Activated T-cell treated with anti-CD3 and anti-CD28 coated beads, Interleukin-2, amount 50 U/mL, for 72 hours (primary cell): Measurements from ENCODE around the gene LUZP4. TPM values are rescaled to one million over a fixed set of nuclear protein-coding genes. Genes with fewer than 3 reads are reported as not detected.
"Not testable (repeated sequence)": the region's sequence is repeated elsewhere in the genome, so short reads cannot be mapped to it uniquely, and the experiment has no call there.

Experiments used
- ATAC-seq, 2 donors: fragments of 150-1000 bp; cut with Tn5 transposase; replicated peaks in 1 of 2; 2 replicates each; pipeline ENCODE4 v1.10.0; 2021; ENCODE audit warnings: moderate library complexity in 2 of 2, mild to moderate bottlenecking in 1 of 2
- DNase-seq, 2 donors: peaks; one replicate each; pipeline ENCODE4 v3.0.0; 2021 to 2022; ENCODE audit warnings: mixed read lengths in 1 of 2
- H3K27ac Mint-ChIP-seq: one replicate; pipeline ENCODE4 v1.8.0; 2022; ENCODE audit warnings: mild to moderate bottlenecking, moderate library complexity, mixed read lengths
- H3K27me3 Mint-ChIP-seq: one replicate; pipeline ENCODE4 v1.8.0; 2022; ENCODE audit warnings: low read depth, mixed read lengths
- H3K36me3 Mint-ChIP-seq, 2 donors: one replicate each; pipeline ENCODE4 v1.8.0; 2022; ENCODE audit warnings: mixed read lengths in 2 of 2, mild to moderate bottlenecking in 1 of 2; ENCODE audit not compliant: insufficient read depth in 2 of 2
- H3K4me1 Mint-ChIP-seq: one replicate; pipeline ENCODE4 v1.8.0; 2022; ENCODE audit warnings: low read depth, mixed read lengths
- H3K4me3 Mint-ChIP-seq, 2 donors: one replicate each; pipeline ENCODE4 v1.8.0; 2022; ENCODE audit warnings: mild to moderate bottlenecking in 2 of 2, mixed read lengths in 2 of 2, moderate library complexity in 2 of 2
- H3K9me3 Mint-ChIP-seq, 2 donors: one replicate each; pipeline ENCODE4 v1.8.0; 2022; ENCODE audit warnings: mixed read lengths in 2 of 2
- total RNA-seq, 2 donors: library from RNA; stranded (reverse); gene quantifications; one replicate each; pipeline ENCODE4 v1.2.3, GENCODE V29; 2022

The LUZP4 gene
- total RNA-seq, 2 donors from 2014 or later: not detected

DNA sequence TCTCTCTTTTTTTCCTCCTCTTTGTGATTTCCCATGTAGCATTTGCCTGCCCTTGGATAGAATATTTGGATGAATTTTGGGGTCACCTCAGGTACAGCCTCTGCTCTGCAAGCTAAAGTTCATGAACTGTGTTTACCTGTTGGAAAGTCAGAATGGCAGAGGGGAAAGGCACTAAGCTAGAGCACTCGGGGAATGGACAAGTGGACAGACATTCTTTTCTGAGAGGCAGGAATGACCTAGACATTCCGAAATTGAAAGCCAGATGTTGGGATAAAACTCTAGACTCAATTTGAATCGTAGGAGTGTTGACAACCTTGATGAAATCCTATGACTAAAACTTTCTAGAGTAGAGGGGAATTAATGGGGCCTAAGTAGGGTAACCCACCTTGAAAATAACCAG is 56.1 kb downstream of the LUZP4 start:
- no peak overlapping the region for H3K4me3 Mint-ChIP-seq
- no peak for ATAC-seq

DNA sequence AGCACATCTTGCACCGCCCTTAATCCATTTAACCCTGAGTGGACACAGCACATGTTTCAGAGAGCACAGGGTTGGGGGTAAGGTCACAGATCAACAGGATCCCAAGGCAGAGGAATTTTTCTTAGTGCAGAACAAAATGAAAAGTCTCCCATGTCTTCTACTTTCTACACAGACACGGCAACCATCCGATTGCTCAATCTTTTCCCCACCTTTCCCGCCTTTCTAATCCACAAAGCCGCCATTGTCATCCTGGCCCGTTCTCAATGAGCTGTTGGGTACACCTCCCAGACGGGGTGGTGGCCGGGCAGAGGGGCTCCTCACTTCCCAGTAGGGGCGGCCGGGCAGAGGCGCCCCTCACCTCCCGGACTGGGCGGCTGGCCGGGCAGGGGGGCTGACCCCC is 57.2 kb downstream of the LUZP4 start:
- not testable (repeated sequence) for H3K4me1 Mint-ChIP-seq, H3K9me3 Mint-ChIP-seq, DNase-seq, H3K36me3 Mint-ChIP-seq, H3K27ac Mint-ChIP-seq, ATAC-seq, H3K4me3 Mint-ChIP-seq, H3K27me3 Mint-ChIP-seq

More for the DNA sequence above, 56.1 kb downstream of the LUZP4 start:
- no peaks in the 10 kb centered on the region for H3K36me3 Mint-ChIP-seq
- no peak overlapping the region for H3K27ac Mint-ChIP-seq
- DNase-seq: no peak
- H3K9me3 Mint-ChIP-seq: no peaks in the 10 kb centered on the region
- peaks cover 19% of the 10 kb centered on the region for H3K27me3 Mint-ChIP-seq
- H3K4me1 Mint-ChIP-seq: no peaks in the 10 kb centered on the region

DNA sequence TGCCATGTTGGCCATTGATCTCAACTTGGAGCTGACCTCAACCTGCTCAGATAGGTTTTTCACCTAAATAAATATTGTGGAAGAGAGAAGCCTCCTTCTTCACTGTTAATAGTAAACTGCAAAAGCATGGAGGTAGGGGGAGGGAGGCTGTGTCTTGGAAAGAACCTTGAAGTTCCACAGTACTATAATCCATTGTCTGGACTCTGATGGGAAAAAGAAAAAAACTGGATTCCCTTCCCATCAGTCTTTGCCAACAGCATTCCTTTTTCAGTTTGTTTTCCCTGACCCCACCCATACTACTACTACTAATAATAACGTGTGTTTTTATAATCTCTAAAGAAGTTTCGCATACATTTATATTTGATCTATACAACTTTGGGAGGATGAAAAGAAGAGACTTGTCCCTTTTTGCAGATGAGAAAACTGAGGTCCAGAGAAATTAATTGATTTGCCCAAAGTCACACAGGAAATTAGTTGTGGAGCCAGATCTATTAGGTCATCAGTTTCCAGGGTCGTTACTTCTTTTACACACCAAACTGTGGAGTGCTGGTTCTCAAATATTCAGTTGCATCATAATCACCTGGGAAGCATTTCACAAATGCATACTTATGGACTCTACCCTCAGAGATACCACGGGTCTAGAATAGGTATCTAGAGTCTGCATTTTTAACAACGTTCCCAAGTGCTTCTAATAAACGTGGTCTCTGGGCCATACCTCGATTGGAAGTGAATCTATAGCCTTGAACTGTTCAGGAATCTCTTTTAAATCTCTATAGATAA is 59.1 kb downstream of the LUZP4 start:
- DNase-seq (no peak), ATAC-seq (no peak)
- Mint-ChIP-seq H3K4me3 (no peak overlapping the region), H3K4me1 (no peaks in the 10 kb centered on the region), H3K9me3 (no peaks in the 10 kb centered on the region), H3K27ac (no peak overlapping the region), H3K27me3 (peaks cover 18% of the 10 kb centered on the region), H3K36me3 (no peaks in the 10 kb centered on the region)

DNA sequence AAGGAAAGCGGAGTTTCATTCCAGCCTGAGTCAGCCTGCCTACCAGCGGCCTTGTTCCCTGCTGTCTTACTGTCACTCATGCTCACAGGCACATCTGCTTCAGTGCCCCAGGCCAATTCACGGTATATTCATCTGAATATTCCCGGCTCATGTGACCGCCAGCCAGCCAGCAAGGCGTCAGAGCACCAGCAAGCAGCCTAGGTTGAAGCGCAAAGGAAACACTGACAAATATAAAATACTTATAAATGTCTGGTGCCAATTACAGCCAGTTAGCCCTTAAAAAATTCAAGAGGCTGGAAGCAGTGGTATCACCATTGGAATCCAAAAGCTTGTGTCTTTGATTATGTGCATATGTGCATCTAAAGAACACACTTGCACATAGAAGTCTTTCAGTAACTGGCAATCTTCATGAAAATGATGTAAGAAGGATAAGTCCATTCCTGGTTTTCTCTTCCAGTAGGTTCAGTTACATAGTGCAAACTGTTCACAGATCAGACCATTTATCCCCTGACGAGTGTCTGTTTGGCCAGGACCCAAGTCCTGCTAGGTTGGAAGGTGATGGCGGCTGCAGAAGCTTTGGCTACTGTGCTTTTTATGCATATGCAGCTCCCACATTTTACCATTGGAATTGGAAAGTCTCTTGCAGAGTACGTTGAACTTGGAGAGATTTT is 61.3 kb downstream of the LUZP4 start:
- ATAC-seq: no peak
- Mint-ChIP-seq H3K4me3 (no peak overlapping the region), H3K9me3 (no peaks in the 10 kb centered on the region), H3K36me3 (no peaks in the 10 kb centered on the region), H3K27ac (no peak overlapping the region), H3K27me3 (peaks cover 32% of the 10 kb centered on the region), H3K4me1 (no peaks in the 10 kb centered on the region)
- no peak for DNase-seq

DNA sequence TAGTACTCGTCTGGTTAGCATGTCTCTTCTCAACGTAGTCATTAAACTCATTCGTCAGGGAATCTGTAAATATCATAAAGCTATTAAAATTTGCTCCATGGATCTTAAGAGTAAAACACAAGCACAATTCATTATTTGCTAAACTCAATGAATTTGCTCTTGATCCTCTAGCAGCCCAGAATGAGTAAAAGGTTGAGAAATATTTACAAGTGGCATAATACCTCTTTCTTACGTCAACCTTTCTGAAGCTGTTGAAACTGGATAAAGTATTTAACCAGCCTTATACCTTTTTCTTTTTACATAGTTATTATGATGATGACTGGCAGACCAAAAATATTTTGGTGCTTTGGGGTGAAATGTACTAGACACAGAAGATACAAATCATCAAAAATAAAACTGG is 66.9 kb downstream of the LUZP4 start:
- Mint-ChIP-seq H3K36me3 (no peaks in the 10 kb centered on the region), H3K27me3 (peaks cover 42% of the 10 kb centered on the region), H3K27ac (no peak overlapping the region), H3K9me3 (no peaks in the 10 kb centered on the region), H3K4me3 (no peak overlapping the region), H3K4me1 (no peaks in the 10 kb centered on the region)
- DNase-seq (no peak), ATAC-seq (no peak)

Other genes starting within 250 kb of the LUZP4 start
- gene RBMXL3, start 100.3 kb upstream of the LUZP4 start, total RNA-seq: not detected
- not detected for gene LRCH2, start 55.6 kb upstream of the LUZP4 start, total RNA-seq